Measurements from ENCODE around the gene GLIPR2. TPM values are rescaled to one million over a fixed set of nuclear protein-coding genes. Genes with fewer than 3 reads are reported as not detected.

GLIPR2 gene
- total and polyA plus RNA-seq, 2 of the 13 experiments (the other 11 are each of a cell fraction or from before 2014, with no cell fraction given) = 0.08 to 0.42 TPM

- TF ChIP-seq ZBTB44 (CRISPR knock-in tag; IDR thresholded peaks at IDR 0.05) (no peak), ZNF180 (CRISPR knock-in tag; IDR thresholded peaks at IDR 0.05; ENCODE audit: borderline replicate concordance, low read depth) (no peak; the same call in 1 of the 2 replicates), HNRNPLL (IDR thresholded peaks at IDR 0.05; ENCODE audit: low read depth, low read length, poor library complexity, severe bottlenecking) (peak; percentile 58), ZBTB8A (CRISPR knock-in tag; IDR thresholded peaks at IDR 0.05; ENCODE audit: borderline replicate concordance, low read depth) (no peak), SRY (CRISPR knock-in tag; IDR thresholded peaks at IDR 0.05) (no peak), SIX1 (CRISPR knock-in tag; IDR thresholded peaks at IDR 0.05; ENCODE audit: borderline replicate concordance) (no peak), STAT6 (CRISPR knock-in tag; IDR thresholded peaks at IDR 0.05; ENCODE audit: borderline replicate concordance) (no peak; the same call in 1 of the 2 replicates), HNRNPUL1 (IDR thresholded peaks at IDR 0.05; ENCODE audit: low read depth, low read length) (no peak), ZNF318 (CRISPR knock-in tag; IDR thresholded peaks at IDR 0.05) (0 out of 2 replicates have a peak, but pooled peaks have one; percentile 45), ZNF746 (CRISPR knock-in tag; IDR thresholded peaks at IDR 0.05) (peak; percentile 87), MAF1 (CRISPR knock-in tag; IDR thresholded peaks at IDR 0.05; ENCODE audit: borderline replicate concordance) (peak; percentile 81), ZNF550 (CRISPR knock-in tag; IDR thresholded peaks at IDR 0.05; ENCODE audit: borderline replicate concordance) (no peak), CBFB (CRISPR knock-in tag; IDR thresholded peaks at IDR 0.05) (peak; percentile 62; the same call in 1 of the 2 replicates), KAT7 (CRISPR knock-in tag; IDR thresholded peaks at IDR 0.05; ENCODE audit: borderline replicate concordance) (peak; percentile 94)
These were observed 54.1 kb downstream of the GLIPR2 start, which contains the start of gene CLTA (continued) for GRCh38 chr9:36190388-36191289.
